M059J (cell line): ENCODE results near the gene CTXN1. TPM values are rescaled to one million over a fixed set of nuclear protein-coding genes. Genes with fewer than 3 reads are reported as not detected.
A peak's percentile ranks its signal among the peaks of the same experiment; 100 is the strongest.
"Not testable (repeated sequence)": the region's sequence is repeated elsewhere in the genome, so short reads cannot be mapped to it uniquely, and the experiment has no call there.

ENCODE experiments used
- DNase-seq: peaks from one replicate; pipeline ENCODE4 v3.0.0-alpha.2; 2012; ENCODE audit warnings: low read depth
- total RNA-seq: library from RNA; depleted of rRNA; stranded (reverse); fragments of >200 nt; shearing (Covaris generic); gene quantifications from 2 replicates; pipeline ENCODE4 v1.2.3, GENCODE V29; 2014; rRNA removed

The CTXN1 gene
- 6.7 and 10.1 TPM in 2 replicates for total RNA-seq

GRCh38 chr19:7926021-7926726 lies at the start of gene CTXN1:
Gene CTXN1, minus strand, starts transcription at chr19:7926135. Its CDS starts 597 bp downstream, at chr19:7925538.
- peak; percentile 34 for DNase-seq

- no peak for DNase-seq
Measured at GRCh38 chr19:7975037-7975436, 49.1 kb upstream of the CTXN1 start.

GRCh38 chr19:7973883-7974282 lies 47.9 kb upstream of the CTXN1 start:
- no peak for DNase-seq

DNA sequence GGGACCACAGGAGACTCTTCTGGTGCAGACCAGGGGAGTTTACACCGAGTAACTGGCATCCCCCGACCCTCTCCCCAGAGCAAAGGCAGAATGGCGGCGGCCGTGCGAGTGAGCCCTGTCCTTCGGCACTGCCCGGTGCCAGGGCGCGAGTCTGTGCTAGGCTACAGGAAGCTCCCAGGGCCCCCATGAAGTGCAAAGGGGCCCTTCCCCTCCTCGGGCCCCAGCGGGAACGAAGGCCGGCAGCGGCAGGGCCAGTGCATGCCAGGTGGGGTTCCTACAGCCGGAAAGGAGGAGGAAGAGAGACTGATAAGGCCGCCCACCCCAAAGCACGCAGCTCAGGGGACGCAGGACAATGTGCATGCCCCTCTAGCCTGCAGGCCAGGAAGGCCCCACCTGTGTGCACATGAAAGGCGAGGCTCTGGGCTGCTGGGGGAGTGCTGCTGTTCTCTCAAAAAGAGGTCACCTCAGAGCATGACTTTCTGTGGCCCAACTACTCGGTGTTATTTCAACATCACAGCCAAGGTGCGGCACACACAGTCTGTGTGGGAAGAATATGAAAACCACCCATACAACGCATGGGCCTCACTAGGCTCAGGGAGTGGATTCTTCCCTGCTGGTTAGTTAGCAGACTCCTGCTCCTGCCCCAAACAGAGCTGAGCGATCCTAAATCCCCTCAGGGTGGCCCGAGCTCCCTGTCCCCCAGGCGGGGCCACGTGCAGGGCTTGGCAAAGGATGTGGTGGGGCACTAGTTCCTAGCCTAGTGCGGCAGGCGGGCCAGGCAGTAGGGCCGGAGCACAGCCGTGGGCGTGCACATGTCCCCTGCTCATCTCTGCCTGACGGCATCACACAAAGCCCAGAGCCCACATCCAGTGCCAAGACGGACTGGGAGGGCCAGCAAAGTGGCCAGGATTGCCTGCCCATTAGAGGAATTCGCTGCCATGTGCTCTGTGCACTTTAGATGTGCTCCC lies 45.9 kb upstream of the CTXN1 start:
- DNase-seq, result no peak

GRCh38 chr19:7970716-7971448 lies 44.9 kb upstream of the CTXN1 start:
- DNase-seq, result peak; percentile 51

GRCh38 chr19:7969555-7969939 lies 43.6 kb upstream of the CTXN1 start:
- no peak for DNase-seq

DNA sequence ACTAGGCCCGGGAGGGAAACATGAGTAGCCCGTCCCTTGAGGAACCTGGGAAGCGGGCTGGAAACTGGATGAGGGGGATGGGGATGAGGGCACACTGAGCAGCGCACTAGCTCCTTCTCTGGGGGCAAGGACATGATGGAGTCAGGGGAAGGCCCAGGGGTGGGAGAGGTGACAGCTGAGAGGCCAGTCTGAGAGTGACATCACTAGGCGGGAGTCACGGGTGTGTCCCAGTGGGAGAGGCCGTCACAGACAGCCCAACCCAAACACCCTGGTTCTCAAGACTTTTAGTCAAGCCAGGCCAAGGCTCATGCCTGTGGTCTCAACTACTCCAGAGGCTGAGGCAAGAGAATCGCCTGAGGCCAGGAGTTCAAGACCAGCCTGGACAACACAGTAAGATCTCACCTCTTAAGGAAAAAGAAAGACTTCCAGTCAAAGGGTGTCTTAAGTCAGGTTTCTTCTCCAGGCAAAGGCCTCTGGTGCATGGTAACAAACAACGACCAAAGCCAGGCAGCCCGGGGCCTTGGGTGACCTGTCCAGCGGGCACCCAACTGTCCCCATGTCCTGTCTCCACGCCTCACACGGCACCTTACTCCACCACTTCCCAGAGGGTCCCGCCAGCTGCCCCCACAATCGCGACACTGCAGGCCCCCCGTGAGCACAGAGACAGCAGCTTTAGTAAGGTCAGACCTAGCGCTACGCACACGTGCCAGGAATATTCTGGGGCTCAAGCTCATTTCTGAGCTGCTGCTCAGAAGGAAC lies 43.0 kb upstream of the CTXN1 start:
- no peak for DNase-seq

DNA sequence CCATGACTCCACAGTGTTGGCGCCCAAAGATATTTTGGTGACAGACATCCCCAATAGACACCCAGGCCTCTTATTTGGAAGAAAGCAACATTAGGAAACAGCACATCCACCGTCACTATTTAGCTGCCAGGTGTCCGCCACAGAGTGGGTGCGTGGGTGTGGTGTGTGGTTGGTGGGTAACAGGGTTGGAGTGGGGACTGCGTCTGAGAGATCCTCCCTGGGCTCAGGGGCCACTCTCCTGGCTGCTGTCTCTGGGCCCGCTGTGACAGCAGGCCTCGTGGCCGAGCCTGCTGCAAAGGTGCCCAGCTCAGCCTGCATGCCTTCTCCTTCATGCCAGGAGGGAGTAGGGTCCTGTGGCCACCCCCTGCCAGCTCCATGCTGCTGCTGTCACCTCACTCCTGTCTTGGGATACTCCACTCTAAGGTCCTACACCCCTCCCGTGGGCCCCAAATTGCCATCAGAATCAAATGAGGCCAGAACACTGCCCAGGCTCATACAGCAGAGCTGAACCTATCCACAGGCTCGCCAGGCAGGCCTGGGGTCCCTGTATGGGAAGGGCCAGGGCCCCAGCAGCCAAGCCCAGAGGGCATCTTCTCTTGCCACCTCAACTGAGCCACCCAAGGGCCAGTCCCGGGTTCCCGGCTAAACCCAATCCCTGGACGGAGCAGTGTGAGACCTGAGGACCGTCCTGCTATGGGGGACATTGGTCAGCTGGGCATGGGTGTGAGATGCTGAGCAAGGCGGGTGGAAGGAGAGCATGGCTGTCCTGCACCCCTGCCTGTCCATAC lies 42.3 kb upstream of the CTXN1 start:
- DNase-seq, result no peak

DNA sequence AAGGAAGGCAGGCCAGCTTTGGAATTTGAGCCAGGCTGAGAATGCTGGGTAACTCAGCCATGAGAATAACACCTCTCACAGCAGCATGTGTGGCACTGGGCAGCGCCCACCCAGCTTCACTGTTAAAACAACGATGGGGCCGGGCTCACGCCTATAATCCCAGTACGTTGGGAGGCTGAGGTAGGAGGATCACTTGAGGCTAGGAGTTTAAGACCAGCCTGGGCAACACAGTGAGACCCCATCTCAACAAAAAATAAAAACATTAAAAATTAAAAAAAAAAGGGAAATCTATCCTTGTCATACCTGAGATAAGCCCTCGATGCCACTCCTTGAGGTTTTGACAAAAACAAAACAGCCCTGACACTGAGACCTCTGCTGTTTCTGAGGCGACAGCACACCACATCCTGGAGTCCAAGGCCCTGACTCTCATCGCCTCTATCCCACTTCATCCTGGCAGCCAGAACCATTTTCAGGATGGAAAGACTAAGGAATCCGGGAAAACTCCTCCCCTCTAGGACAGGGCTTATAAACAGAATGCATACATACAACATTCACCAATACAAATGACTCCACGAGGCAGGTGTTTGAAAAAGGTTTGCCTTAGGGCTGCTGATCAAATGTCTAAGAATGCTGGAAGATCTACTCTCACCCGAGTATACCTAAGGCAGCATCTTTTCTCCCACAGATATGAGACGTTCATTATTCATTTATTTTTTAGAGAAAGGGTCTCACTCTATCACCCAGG lies 40.2 kb upstream of the CTXN1 start:
- DNase-seq, result no peak

DNA sequence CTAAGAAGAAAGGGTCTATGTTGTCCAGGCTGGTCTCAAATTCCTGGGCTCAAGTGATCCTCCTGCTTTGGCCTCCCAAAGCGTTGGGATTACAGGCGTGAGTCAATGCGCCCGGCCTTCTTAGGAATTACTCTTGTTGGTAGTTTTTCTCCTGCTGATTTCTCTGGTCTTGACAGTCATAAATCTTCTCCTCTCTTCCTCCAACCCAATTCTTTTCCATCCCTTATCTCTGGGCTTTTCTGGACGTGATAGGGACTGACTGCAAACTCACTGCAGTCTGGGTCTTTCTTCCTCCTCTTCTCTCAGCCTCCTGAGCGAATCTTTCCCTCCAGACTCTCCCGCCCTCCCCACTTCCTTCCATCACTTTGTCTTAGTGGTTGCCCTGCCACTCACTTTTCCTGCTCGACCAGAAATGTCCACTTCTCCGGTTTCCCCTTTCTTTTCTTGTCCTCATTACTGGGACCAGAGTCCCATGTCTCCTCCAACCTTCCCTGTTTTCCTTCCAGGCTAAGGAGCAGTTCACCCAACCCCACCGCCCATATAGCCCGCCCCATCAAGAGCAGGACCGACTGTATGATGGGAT lies 39.4 kb upstream of the CTXN1 start:
- no peak for DNase-seq

GRCh38 chr19:7963566-7963965 lies 37.6 kb upstream of the CTXN1 start:
- DNase-seq, result no peak

DNA sequence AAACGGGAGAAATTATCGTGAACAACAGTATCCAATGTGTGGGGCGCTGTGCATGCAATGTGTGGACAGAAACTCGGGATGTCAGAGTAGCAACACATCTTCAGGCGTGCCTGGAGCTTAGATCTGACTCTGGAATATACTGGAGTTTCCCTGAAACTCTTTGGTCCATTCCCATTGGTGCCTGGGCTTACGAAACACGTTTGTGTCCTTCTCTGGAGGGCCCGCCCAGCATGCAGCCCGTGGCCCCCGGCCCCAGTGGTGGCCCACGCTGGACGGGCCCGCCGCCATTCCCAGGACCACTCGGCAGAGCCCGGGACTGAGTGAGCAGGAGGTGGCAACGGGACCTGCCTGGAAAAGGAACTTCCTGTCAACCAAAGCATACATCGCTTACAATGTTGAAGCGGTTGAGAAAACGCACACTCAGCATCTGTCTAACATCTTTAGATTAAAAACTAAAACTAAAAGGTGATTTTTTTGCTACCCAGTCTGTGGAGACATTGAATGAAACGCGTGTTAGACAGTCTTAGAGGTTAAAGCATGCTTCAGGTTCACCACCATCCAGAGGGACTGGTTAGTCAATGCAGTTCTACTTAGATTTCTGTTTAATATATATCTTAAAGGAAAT lies 36.8 kb upstream of the CTXN1 start:
- DNase-seq, result no peak

GRCh38 chr19:7961920-7962626 lies 36.1 kb upstream of the CTXN1 start:
- no peak for DNase-seq

DNA sequence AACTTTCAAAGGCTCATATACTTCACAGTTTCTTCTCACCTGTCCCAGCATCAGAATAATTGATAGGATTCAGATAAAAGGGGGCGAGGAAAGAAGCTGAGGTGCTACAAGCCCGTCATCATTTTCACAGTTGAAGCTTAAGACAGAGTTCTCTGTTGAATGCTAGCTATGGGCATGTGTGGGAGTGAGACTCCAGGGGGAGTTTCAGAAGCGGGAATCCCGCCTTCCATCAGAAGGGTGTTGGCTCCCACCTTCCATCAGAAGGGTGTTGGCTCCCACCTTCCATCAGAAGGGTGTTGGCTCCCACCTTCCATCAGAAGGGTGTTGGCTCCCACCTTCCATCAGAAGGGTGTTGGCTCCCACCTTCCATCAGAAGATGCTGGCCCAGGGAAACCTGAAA lies 35.1 kb upstream of the CTXN1 start:
- not testable (repeated sequence) for DNase-seq

DNA sequence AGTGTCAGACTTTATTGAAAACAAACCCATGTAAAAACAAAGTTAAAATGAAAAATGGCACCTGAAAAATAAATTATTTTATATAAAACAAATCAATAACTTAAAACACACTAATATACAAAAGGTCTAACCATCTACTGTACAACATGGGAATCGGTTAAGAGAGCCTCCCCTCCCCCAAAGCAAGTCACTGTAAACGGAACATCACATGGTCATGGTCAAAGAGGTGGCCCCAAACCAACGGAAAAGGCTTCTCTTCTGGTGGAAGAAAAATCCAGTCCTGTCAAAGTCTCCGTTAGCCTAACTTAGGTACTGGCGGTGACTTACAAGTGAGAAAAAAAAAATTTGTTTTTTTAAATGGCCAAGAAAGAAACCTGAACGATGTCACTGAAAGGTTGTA lies 33.3 kb upstream of the CTXN1 start:
- DNase-seq, result no peak

DNA sequence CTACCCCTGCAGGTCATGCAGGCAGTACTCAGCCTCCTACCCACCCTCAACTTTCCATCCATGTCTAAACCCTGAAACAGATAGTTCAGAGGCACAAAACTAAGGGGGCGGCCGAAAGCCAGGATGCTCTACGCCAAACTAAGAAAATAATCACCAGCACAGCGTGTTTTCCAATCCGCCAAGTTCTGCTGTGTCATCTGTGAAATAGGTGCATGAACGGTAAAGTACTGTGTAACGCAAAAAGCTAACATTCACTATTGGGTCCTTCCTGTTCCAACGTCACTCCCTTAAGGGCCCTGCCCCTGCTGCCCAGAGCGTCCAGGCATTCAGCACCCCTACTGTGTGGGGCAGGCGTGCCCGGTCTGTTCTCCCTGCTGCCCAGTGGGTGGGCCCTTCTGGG lies 29.8 kb upstream of the CTXN1 start:
- no peak for DNase-seq

DNA sequence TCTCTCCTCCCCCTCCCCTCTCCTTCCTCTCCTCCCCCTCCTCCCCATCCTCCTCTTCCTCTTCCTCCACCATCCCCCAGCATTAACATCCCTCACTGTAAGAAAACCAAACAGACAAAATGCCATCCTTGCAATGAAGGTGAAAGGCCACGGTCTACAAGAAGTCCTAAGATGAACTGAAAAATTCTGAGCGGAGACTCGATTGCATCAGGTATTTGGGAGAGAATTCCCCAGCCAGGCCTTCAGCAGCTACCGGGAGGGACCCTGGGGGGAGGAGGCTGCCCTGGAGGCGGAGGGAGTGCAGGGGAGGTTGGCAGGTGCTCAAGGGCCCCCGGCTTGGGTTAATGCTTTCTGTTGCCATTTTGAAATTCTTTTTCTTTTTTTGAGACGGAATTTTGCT lies 27.6 kb upstream of the CTXN1 start:
- no peak for DNase-seq

- no peak for DNase-seq
Measured at GRCh38 chr19:7953060-7953459, 27.1 kb upstream of the CTXN1 start.
